HG03064 (cell line): ENCODE data around the gene GEMIN2.
"Not testable (repeated sequence)": the region's sequence is repeated elsewhere in the genome, so short reads cannot be mapped to it uniquely, and the experiment has no call there.

Experiments used
- ATAC-seq: cut with Tn5 transposase; IDR thresholded peaks from one replicate; pipeline ENCODE4 v1.9.1; 2021; ENCODE audit warnings: low read depth; ENCODE audit not compliant: unreplicated experiment

The GEMIN2 gene

GRCh38 chr14:39109893-39110715 lies 4.0 kb upstream of the GEMIN2 start:
- ATAC-seq = no peak

DNA sequence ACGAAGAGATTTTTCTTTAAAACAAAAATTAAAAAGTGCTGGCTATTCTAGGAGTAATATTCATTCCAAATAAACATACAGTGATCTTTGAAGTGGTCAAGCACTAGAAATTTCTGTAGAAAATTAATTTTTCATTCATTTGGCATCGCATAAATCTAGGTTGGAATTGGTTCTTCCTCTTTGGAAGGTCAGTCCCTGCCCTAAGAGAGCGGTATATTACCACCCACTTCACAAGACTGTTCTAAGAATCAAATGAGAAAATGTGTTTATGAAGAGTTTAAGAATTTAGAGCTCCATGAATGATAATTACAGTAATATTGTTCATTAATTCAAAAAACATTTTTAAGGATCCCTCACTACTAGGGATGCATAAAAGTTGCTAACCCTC lies 444 bp upstream of the GEMIN2 start:
- no peak for ATAC-seq

DNA sequence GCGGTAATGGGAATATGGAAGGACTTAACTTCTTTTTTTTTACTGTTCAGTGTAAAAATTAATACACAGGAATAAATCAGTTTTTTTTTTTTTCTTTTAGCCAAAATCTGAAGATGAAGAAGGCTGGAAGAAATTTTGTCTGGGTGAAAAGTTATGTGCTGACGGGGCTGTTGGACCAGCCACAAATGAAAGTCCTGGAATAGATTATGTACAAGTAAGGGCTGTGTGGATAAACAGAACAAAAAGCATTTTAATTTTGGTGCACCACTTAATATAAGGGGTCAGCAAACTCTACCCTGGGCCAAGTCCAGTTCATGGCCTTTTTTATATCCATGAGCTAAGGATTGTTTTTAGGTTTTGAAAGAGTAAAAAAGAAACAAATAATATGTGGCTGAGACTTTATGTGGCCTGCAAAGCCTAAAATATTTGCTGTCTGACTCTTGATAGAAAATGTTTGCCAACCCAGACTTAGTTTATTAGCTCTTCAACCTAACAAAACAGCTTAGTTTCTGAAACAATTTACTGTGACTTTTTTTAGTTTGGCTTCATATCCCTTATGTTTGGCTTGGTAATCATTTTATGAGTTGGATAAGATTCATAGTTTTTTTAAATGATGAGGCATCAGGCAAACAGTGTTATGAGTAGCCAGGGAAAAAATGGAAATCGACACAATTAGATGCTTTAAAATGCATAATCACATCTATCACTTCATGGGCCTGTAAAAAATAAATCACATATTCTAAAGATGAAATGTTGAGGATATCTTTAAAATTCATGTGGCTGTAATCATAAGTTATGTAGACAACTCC lies 8.4 kb downstream of the GEMIN2 start:
- no peak for ATAC-seq

GRCh38 chr14:39137835-39138234 lies 23.7 kb downstream of the GEMIN2 start:
- not testable (repeated sequence) for ATAC-seq

- ATAC-seq = no peak
These were observed 24.3 kb downstream of the GEMIN2 start for GRCh38 chr14:39138440-39138839.

GRCh38 chr14:39140170-39140569 lies 26.0 kb downstream of the GEMIN2 start:
- ATAC-seq = no peak

- not testable (repeated sequence) for ATAC-seq
These were observed 27.5 kb downstream of the GEMIN2 start for GRCh38 chr14:39141623-39142022.

- not testable (repeated sequence) for ATAC-seq
These were observed 29.1 kb downstream of the GEMIN2 start for GRCh38 chr14:39143226-39143625.

DNA sequence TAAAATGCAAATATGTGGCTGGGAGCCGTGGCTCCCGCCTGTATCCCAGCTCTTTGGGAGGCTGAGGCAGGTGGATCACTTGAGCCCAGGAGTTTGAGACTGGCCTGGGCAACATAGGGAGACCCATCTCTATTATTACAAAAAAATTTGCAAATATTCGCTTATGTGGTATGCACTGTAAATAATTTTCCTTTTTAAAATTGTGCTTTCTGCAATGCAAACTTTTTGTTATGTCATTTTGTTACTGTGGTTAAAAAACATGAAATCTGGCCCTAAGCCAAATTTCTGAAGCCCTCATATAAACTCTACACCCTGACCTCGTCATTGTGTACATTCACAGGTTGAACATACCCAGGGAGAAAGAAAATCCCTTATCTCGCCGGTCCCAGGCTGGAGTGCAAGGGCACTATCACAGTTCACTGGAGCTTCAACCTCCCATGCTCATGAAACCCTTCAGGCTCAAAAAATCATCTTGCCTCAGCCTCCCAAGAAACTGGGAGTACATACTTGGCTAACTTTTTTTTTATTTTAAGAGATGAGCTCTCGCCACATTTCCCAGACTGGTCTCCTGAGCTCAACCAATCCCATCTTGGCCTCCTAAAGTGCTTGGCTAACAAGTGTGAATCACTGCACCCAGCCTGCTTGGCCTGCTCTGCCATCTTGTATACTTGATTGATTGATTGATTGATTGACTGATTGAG lies 31.3 kb downstream of the GEMIN2 start:
- no peak for ATAC-seq

DNA sequence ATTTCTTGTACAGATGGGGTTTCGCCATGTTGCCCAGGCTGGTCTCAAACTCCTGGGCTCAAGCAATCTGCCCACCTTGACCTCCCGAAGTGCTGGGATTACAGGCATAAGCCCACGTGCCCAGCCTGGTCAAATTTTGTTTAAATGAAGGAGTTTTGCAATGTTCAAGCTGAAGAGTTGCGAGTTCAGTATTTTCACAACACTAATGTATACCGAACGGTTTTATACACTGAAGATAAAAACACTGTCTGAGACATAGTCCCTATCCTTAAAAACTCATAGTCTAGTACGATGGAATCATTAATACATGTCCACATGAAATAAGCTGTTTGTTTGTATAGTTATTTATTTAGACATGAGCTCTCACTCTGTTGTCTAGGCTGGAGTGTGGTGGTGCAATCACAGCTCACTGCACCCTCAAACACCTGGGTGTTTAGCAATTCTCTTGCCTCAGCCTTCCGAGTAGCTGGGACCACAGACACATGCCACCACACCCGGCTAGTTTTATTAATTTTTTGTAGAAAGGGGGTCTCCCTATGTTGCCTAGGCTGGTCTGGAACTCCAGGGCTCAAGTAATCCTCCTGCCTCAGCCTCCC lies 40.6 kb downstream of the GEMIN2 start:
- no peak for ATAC-seq

DNA sequence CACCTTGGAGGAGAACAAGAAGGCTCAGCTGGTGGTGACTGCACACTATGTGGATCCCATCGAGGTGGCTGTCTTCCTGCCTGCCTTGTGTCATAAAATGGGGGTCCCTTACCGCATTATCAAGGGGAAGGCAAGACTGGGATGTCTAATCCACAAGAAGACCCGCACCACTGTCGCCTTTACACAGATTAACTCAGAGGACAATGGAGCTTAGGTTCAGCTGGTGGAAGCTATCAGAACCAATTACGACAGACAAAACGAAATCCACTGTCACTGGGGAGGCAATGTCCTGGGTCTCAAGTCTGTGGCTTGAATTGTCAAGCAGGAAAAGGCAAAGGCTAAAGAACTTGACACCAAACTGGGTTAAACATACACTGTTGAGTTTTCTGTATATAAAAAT lies 43.4 kb downstream of the GEMIN2 start:
- ATAC-seq = no peak

DNA sequence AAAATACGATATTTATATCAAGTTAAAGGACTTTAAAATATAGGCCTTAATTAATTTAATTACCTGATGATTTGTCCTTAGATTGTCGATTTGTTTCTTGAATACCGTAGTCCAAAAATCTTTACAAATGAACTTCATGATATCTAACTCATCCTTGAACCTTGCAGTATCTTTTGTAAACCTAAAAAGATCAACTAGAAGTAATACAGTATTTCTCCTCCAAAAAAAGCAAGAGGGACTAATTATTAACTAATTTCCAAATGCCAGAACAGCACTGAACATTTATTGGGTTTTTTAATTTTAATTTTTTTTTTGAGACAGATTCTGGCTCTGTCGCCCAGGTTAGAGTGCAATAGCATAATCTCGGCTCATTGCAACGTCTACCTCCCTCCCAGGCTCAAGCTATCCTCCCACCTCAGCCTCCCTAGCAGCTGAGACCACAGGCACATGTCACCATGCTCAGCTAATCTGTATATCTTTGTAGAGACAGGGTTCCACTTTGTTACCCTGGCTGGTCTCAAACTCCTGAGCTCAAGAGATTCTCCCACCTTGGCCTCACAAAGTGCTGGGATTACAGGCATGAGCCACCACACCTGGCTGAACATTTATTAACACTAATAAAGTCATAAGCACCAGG lies 44.2 kb downstream of the GEMIN2 start:
- no peak for ATAC-seq

DNA sequence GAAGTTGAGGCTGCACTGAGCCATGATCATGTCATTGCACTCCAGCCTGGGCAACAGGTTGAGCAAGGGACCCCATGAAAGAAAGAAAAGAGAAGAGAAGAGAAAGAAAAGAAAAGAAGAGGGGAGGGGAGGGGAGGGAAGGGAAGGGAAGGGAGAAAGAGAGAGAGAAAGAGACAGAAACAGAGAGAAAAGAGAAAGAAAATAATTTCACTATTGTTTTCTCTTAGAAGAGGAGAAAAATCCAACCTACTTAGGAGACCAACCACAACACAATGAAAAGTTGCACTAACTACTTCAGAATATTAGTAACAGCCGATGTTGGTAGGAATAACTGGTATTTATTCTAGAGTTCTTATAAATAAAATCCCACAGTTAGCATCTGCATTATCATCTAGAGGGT lies 46.4 kb downstream of the GEMIN2 start:
- no peak for ATAC-seq

DNA sequence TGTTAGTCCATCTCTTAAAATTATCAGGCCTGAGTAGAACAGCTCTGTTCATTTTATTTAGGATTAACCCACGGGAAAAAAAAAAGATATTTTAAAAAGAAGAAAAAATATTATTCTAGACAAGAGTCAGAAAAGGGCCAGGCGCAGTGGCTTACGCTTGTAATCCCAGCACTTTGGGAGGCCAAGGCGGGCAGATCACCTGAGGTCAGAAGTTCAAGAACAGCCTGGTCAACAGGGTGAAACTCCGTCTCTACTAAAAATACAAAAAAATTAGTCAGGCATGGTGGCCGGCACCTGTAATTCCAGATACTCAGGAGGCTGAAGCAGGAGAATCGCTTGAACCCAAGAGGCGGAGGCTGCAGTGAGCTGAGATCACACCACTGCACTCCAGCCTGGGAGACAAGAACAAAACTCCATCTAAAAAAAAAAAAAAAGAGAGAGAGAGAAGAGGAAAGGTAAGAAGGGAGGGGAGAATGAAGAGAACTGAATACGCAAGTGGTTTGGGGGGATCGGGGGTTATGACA lies 53.7 kb downstream of the GEMIN2 start:
- ATAC-seq = not testable (repeated sequence)

GRCh38 chr14:39168591-39168990 lies 54.5 kb downstream of the GEMIN2 start:
- ATAC-seq = no peak

GRCh38 chr14:39169541-39169900 lies 55.4 kb downstream of the GEMIN2 start:
- ATAC-seq = no peak

- no peak for ATAC-seq
These were observed 59.1 kb downstream of the GEMIN2 start for GRCh38 chr14:39173198-39173597.

DNA sequence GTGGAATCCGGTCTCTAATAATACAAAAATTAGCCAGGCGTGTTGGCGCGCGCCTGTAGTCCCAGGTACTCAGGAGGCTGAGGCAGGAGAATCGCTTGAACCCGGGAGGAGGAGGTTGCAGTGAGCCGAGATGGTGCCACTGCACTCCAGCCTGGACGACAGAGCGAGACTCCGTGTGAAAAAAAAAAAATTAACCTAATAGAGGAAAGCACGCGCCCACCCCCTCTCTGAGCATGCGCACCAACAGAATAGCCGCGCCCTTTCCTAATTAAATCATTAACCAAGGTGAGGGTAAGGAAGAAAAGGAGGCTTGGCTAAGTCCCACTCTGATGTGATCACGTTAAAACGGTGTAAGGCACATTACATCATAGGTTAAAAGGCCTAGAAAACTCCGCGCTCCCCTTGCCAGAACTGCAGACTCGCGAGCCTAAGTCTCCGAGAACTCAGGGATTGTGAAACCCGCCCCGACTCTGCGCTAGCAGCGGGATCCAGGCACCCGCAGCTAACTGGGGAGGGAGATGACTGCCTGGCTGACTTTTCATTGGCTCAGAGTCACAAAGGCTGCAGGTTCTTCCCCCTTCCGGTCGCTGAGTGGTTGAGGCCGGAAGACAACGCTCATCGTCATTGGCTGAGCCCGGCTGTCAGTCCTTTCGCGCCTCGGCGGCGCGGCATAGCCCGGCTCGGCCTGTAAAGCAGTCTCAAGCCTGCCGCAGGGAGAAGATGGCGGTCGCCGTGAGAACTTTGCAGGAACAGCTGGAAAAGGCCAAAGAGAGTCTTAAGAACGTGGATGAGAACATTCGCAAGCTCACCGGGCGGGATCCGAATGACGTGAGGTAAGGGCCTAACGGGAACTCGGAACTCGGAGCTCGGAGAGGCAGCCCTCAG lies 60.7 kb downstream of the GEMIN2 start, which contains the start of gene PNN:
PNN (plus strand) TSS at position 695 of the 885 bp plus-strand sequence; CDS start at position 721, 26 bp downstream.
- ATAC-seq = peak; percentile 91
